ENCODE measurements around the gene TBC1D20.
A peak's percentile ranks its signal among the peaks of the same experiment; 100 is the strongest.

The TBC1D20 gene

DNA sequence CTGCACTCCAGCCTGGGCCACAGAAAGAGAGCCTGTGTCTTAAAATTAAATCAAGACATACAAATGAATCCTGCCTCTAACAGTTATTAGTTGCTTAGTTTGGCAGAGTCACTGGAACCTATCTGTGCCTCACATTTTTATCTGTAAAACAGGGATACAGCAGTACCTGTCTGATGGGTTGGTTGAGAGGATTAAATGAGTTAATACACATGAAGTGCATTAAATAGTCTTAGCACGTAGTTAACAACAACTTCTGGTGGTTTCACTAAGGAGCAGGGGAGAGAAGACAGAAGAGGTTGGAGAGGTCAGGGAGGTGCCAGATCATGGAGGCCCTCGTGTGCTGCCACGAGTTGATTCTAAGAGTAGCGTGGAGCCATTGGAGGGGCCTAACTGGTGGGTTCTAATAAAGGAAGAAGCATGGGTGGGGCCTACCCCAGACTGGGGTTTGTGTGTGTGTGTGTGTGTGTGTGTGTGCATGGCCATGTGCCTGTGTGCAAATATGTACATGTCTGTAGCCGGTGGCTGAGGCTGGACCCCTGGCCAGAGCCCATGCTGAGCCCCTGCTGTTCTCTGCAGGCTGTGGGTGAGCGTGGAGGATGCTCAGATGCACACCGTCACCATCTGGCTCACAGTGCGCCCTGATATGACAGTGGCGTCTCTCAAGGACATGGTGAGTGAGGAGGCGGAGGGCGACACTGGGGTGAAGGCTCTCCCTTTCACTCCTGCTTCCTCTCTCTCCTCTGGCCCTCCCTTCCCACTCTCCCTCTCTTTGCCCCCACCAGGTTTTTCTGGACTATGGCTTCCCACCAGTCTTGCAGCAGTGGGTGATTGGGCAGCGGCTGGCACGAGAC is 45.2 kb downstream of the TBC1D20 start:
- H3K36me3 ChIP-seq (ENCODE audit: insufficient read depth, low read length): peaks cover 50% of the 10 kb centered on the region
- peaks cover under 1% of the 10 kb centered on the region for H3K9me3 ChIP-seq (ENCODE audit: low read length)

DNA sequence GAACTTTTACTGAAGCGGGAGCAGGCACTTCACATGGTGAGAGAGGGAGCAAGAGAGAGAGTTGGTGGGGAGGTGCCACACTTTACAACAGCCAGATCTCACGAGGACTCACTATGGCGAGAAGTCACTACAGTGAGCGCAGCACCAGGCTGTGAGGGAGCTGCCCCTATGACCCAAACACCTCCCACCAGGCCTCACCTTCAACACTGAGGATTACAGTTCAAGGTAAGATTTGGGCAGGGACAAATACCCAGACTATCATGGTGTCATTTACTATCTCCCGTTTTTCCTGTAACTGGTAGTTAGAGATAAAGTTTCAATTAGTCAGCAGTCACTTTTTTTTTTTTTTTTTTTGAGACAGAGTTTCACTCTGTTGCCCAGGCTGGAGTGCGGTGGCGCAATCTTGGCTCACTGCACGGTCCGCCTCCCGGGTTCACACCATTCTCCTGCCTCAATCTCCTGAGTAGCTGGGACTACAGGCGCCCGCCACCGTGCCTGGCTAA is 46.5 kb downstream of the TBC1D20 start:
- H3K9me3 ChIP-seq (ENCODE audit: low read length): peaks cover 11% of the 10 kb centered on the region
- H3K4me3 ChIP-seq (ENCODE audit: low read length): no peak overlapping the region
- H3K27me3 ChIP-seq (ENCODE audit: insufficient read depth, low read length): no peaks in the 10 kb centered on the region
- H2AFZ ChIP-seq (ENCODE audit: low read depth, low read length): no peak overlapping the region
- H3K36me3 ChIP-seq (ENCODE audit: insufficient read depth, low read length): peaks cover 48% of the 10 kb centered on the region
- H3K4me1 ChIP-seq (ENCODE audit: insufficient read depth, low read length): no peaks in the 10 kb centered on the region

More for the DNA sequence above, 45.2 kb downstream of the TBC1D20 start:
- Histone ChIP-seq H3K27me3 (ENCODE audit: insufficient read depth, low read length) (no peaks in the 10 kb centered on the region), H3K4me3 (ENCODE audit: low read length) (no peak overlapping the region), H3K4me1 (ENCODE audit: insufficient read depth, low read length) (no peaks in the 10 kb centered on the region), H2AFZ (ENCODE audit: low read depth, low read length) (no peak overlapping the region)

DNA sequence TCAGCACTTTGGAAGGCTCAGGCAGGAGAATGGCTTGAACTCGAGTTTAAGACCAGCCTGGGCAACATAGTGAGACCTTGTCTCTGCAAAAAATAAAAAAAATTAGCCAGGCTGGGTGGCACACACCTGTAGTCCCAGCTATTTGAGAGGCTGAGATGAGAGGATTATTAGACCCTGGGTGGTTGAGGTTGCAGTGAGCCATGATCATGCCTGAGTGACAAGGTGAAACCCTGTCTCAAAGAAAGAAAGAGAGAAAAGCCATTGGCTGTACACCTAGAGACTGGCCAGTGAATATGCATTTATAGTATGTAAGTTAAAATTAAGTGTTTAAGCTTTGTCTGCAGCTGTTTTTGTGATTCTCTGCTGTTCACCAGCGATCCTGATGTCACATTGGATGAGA is 48.2 kb downstream of the TBC1D20 start:
- Histone ChIP-seq H3K27me3 (ENCODE audit: insufficient read depth, low read length) (no peaks in the 10 kb centered on the region), H3K4me1 (ENCODE audit: insufficient read depth, low read length) (peaks cover 7% of the 10 kb centered on the region), H3K36me3 (ENCODE audit: insufficient read depth, low read length) (peaks cover 48% of the 10 kb centered on the region), H3K9me3 (ENCODE audit: low read length) (peaks cover 14% of the 10 kb centered on the region), H2AFZ (ENCODE audit: low read depth, low read length) (no peak overlapping the region), H3K4me3 (ENCODE audit: low read length) (no peak overlapping the region)

DNA sequence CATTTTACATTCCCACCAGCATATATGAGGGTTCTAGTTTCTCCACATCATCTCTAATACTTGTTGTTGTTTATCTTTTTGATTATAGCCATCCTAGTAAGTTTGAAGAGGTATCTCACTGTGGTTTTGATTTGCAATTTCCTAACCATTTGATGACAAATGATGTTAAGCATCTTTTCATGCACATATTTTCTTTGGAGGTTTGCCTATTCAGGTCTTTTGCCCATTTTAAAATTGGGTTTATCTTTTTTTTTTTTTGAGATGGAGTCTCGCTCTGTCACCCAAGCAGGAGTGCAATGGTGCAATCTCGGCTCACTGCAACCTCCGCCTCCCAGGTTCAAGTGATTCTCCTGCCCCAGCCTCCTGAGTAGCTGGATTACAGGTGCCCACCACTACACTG is 50.3 kb downstream of the TBC1D20 start:
- no peaks in the 10 kb centered on the region for H3K27me3 ChIP-seq (ENCODE audit: insufficient read depth, low read length)
- H3K9me3 ChIP-seq (ENCODE audit: low read length): peaks cover 14% of the 10 kb centered on the region
- H3K36me3 ChIP-seq (ENCODE audit: insufficient read depth, low read length): peaks cover 34% of the 10 kb centered on the region
- no peak overlapping the region for H3K4me3 ChIP-seq (ENCODE audit: low read length)
- no peak overlapping the region for H2AFZ ChIP-seq (ENCODE audit: low read depth, low read length)
- H3K4me1 ChIP-seq (ENCODE audit: insufficient read depth, low read length): peaks cover 13% of the 10 kb centered on the region

GRCh38 chr20:409697-410559 is 52.4 kb downstream of the TBC1D20 start:
- no peaks in the 10 kb centered on the region for H3K27me3 ChIP-seq (ENCODE audit: insufficient read depth, low read length)
- peaks cover 26% of the 10 kb centered on the region for H3K36me3 ChIP-seq (ENCODE audit: insufficient read depth, low read length)
- H2AFZ ChIP-seq (ENCODE audit: low read depth, low read length): no peak overlapping the region
- peaks cover 15% of the 10 kb centered on the region for H3K4me1 ChIP-seq (ENCODE audit: insufficient read depth, low read length)
- peak overlapping the region; percentile 84 for H3K4me3 ChIP-seq (ENCODE audit: low read length)
- H3K9me3 ChIP-seq (ENCODE audit: low read length): peaks cover 14% of the 10 kb centered on the region

- Histone ChIP-seq H3K4me3 (ENCODE audit: low read length) (peak overlapping the region; percentile 84), H3K27me3 (ENCODE audit: insufficient read depth, low read length) (no peaks in the 10 kb centered on the region), H2AFZ (ENCODE audit: low read depth, low read length) (peak overlapping the region; percentile 31), H3K9me3 (ENCODE audit: low read length) (peaks cover 14% of the 10 kb centered on the region), H3K4me1 (ENCODE audit: insufficient read depth, low read length) (peaks cover 15% of the 10 kb centered on the region), H3K36me3 (ENCODE audit: insufficient read depth, low read length) (peaks cover 26% of the 10 kb centered on the region)
Measured at GRCh38 chr20:408843-409696, 53.3 kb downstream of the TBC1D20 start.

GRCh38 chr20:407953-408842 is 54.1 kb downstream of the TBC1D20 start, which contains the start of gene RBCK1:
Gene RBCK1 (plus strand): TSS chr20:408299. CDS start chr20:408758, 459 bp downstream.
- Histone ChIP-seq H3K4me3 (ENCODE audit: low read length) (peak within 1 kb of the TSS; percentile 84), H3K4me1 (ENCODE audit: insufficient read depth, low read length) (peaks cover 15% of the 10 kb centered on the region), H3K9me3 (ENCODE audit: low read length) (peaks cover 17% of the 10 kb centered on the region)

DNA sequence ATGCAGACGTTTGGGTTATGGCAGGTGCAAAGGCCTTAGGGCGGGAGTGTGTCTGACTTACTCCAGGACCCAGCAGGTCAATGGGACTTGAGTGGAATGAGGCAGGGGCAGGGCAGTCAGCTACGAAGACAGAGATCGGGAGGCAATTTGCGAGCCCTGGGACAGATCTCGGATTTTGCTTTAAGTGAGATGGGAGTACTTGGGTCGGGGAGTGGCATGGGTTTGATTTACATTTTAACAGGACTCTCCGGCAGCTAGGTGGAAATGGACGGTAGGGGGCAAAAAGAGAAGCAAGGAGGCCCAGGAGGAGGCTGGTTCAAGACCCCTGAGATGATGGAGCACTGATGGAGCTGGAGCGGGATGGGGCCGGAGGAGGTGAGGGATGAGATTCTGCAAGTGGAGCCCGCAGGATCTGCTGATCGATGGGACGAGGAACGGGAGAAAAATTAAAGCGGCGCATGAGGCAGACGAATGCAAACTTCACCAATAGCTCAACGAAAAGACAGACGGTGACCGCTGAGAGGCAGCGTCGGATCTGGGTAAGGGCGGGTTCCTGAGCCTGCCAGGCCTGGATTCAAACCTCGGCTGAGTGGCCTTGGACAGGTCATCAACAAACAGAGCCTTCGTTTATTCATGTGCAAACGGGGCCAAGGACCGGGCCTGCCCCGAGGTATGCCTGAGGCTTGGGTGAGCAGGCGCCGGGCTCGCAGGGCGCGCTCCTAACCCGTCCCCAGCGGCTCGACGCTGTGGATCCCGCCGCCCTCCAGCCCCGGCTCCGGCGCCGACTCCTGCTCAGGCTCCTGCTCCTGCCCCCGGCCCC is 55.0 kb downstream of the TBC1D20 start:
- Histone ChIP-seq H3K4me1 (ENCODE audit: insufficient read depth, low read length) (peaks cover 15% of the 10 kb centered on the region), H2AFZ (ENCODE audit: low read depth, low read length) (peak overlapping the region; percentile 81), H3K27me3 (ENCODE audit: insufficient read depth, low read length) (no peaks in the 10 kb centered on the region), H3K36me3 (ENCODE audit: insufficient read depth, low read length) (peaks cover 24% of the 10 kb centered on the region), H3K9me3 (ENCODE audit: low read length) (peaks cover 17% of the 10 kb centered on the region), H3K4me3 (ENCODE audit: low read length) (peak overlapping the region; percentile 54)

More at GRCh38 chr20:407953-408842, 54.1 kb downstream of the TBC1D20 start, which contains the start of gene RBCK1:
- H3K36me3 ChIP-seq (ENCODE audit: insufficient read depth, low read length): peaks cover 26% of the 10 kb centered on the region
- H2AFZ ChIP-seq (ENCODE audit: low read depth, low read length): peak within 1 kb of the TSS; percentile 81
- H3K27me3 ChIP-seq (ENCODE audit: insufficient read depth, low read length): no peaks in the 10 kb centered on the region

DNA sequence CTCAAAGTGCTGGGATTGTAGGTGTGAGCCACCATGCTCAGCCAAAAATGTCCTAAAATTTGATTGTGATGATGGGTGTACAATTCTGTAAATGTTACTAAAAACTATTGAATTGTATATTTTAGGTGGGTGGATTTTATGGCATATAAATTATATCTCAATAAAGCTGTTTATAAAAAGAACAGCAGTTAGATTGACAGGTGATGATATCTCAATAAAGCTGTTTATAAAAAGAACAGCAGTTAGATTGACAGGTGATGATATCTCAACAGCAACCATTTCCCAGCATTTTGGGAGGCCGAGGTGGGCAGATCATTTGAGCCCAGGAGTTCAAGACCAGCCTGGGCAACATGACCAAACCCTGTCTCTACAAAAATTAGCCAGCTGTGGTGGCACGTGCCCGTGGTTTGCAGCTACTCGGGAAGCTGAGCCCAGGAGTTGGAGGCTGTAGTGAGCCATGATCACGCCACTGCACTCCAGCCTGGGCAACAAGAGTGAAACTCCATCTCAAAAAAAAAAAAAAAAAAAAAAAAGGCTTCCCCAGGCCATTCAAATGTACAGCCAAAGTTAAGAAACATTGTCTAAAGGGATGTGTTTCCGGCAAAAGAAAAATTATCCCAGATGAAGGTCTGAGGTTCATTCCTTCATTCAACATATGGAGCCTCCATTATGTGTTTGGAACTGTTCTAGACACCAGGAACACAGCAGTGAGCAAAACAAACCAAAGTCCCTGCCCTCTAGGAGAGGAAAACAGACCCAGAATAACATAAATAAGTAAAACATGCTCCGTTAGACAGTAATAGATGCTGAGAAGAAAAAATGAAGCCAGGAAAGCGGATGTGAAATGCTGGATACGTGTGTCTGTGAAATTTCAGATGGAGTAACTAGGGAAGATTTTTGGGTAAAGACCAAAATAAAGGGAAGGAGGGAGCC is 55.9 kb downstream of the TBC1D20 start:
- H3K27me3 ChIP-seq (ENCODE audit: insufficient read depth, low read length): no peaks in the 10 kb centered on the region

GRCh38 chr20:404088-404487 is 58.2 kb downstream of the TBC1D20 start:
- no peaks in the 10 kb centered on the region for H3K27me3 ChIP-seq (ENCODE audit: insufficient read depth, low read length)
- H3K4me3 ChIP-seq (ENCODE audit: low read length): no peak overlapping the region
- no peaks in the 10 kb centered on the region for H3K36me3 ChIP-seq (ENCODE audit: insufficient read depth, low read length)
- H3K9me3 ChIP-seq (ENCODE audit: low read length): peaks cover 2% of the 10 kb centered on the region
- peaks cover 13% of the 10 kb centered on the region for H3K4me1 ChIP-seq (ENCODE audit: insufficient read depth, low read length)
- H2AFZ ChIP-seq (ENCODE audit: low read depth, low read length): no peak overlapping the region

More for the DNA sequence above, 55.9 kb downstream of the TBC1D20 start:
- Histone ChIP-seq H3K36me3 (ENCODE audit: insufficient read depth, low read length) (peaks cover 16% of the 10 kb centered on the region), H3K4me3 (ENCODE audit: low read length) (peak overlapping the region; percentile 54), H3K4me1 (ENCODE audit: insufficient read depth, low read length) (peaks cover 15% of the 10 kb centered on the region), H2AFZ (ENCODE audit: low read depth, low read length) (peak overlapping the region; percentile 81), H3K9me3 (ENCODE audit: low read length) (peaks cover 9% of the 10 kb centered on the region)
